DOHH2 (cell line): Measurements from ENCODE around the gene IRS2.

ENCODE experiments used
- H3F3A ChIP-seq: fragments of 200-600 bp; sonication (generic), shearing (Covaris generic); 2 replicates; pipeline ENCODE4 v1.6.0; 2016; ENCODE audit warnings: antibody characterized with exemption, mild to moderate bottlenecking; ENCODE audit not compliant: control insufficient read depth, insufficient read depth
- H3K27ac ChIP-seq: fragments of 200-600 bp; sonication (generic); 2 replicates; pipeline ENCODE4 v1.5.1; 2014; ENCODE audit warnings: low read depth, mild to moderate bottlenecking, low read length, moderate library complexity
- H3K27me3 ChIP-seq: fragments of 200-600 bp; sonication (generic); 2 replicates; pipeline ENCODE4 v1.6.1; 2014; ENCODE audit warnings: mild to moderate bottlenecking, low read length, mixed read lengths; ENCODE audit not compliant: control insufficient read depth
- H3K36me3 ChIP-seq: fragments of 200-600 bp; sonication (generic); 2 replicates; pipeline ENCODE4 v1.6.1; 2014; ENCODE audit warnings: mild to moderate bottlenecking, low read length, moderate library complexity, mixed read lengths; ENCODE audit not compliant: control insufficient read depth
- H3K4me1 ChIP-seq: fragments of 200-600 bp; sonication (generic); 2 replicates; pipeline ENCODE4 v1.6.1; 2014; ENCODE audit warnings: mild to moderate bottlenecking, low read length, mixed read lengths; ENCODE audit not compliant: control insufficient read depth
- H3K4me2 ChIP-seq: fragments of 200-600 bp; sonication (generic); 2 replicates; pipeline ENCODE4 v1.6.0; 2014; ENCODE audit warnings: mild to moderate bottlenecking, low read length, moderate library complexity
- H3K4me3 ChIP-seq: fragments of 200-600 bp; sonication (generic); 2 replicates; pipeline ENCODE4 v1.5.1; 2014; ENCODE audit warnings: mild to moderate bottlenecking, low read length, mixed read lengths
- H3K79me2 ChIP-seq: fragments of 200-600 bp; sonication (generic); 2 replicates; pipeline ENCODE4 v1.6.1; 2014; ENCODE audit warnings: mild to moderate bottlenecking, low read length, mixed read lengths; ENCODE audit not compliant: control insufficient read depth
- H3K9me2 ChIP-seq: fragments of 200-600 bp; sonication (generic); replicated peaks from 2 replicates; pipeline ENCODE4 v1.6.1; 2014; ENCODE audit warnings: mild to moderate bottlenecking, low read length, mixed read lengths; ENCODE audit not compliant: control insufficient read depth
- H3K9me3 ChIP-seq: fragments of 200-600 bp; sonication (generic); 2 replicates; pipeline ENCODE4 v1.6.1; 2014; ENCODE audit warnings: antibody characterized with exemption, low read length, mixed read lengths; ENCODE audit not compliant: control insufficient read depth, insufficient read depth
- H4K20me1 ChIP-seq: fragments of 200-600 bp; sonication (generic); 2 replicates; pipeline ENCODE4 v1.6.0; 2014; ENCODE audit warnings: low read depth, mild to moderate bottlenecking, antibody characterized with exemption, low read length, moderate library complexity; ENCODE audit not compliant: control insufficient read depth, insufficient read depth
- EZH2phosphoT487 ChIP-seq: fragments of 200-600 bp; sonication (generic); IDR thresholded peaks from 2 replicates; pipeline ENCODE4 v1.6.1; 2017; ENCODE audit warnings: borderline replicate concordance, mild to moderate bottlenecking, antibody characterized with exemption, low read length, moderate library complexity, mixed read lengths
- TF ChIP-seq, protein P1 (sequence below): fragments of 200-600 bp; sonication (generic); IDR thresholded peaks from one replicate; pipeline ENCODE4 v1.5.1; 2014; ENCODE audit warnings: antibody characterized with exemption, mild to moderate bottlenecking, low read depth, low read length; ENCODE audit not compliant: poor library complexity, severe bottlenecking

IRS2 gene

DNA sequence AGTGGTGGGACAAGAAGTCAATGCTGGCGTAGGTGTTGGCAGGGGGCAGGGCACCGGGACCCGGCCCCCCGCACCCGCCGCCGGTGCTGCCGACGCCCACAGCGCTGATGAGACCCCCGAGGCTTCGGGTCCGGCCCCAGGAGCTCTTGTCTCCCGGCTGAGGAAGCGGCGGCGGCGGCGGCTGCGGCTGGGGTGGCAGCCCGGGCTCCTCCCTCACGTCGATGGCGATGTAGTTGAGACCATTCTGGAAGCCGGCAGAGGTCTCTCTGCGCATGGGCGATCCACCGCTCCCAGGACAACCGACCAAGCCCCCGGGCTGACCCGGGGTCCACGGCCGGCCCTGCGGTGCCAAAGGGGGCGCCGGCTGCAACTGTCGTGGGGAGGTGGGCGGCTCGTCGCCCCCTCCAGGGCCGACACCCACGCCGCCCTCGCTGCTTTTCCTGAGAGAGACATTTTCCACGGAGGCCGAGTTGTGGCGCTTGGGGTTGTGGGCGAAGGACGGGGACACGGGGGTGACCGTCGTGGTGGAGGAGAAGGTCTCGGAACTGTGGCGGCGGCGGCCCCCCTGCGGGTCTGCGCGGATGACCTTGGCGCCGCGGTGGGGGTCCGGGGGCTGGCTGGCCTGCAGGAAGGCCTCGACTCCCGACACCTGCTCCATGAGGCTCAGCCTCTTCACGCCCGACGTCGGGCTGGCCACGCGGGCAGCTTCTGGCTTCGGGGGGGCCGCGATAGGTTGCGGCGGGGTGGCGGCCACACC, 4.1 kb downstream of the IRS2 start:
- Histone ChIP-seq H3K4me2 (no peak overlapping the region), H3K9me2 (no peaks in the 10 kb centered on the region), H3K4me1 (no peaks in the 10 kb centered on the region), H3K27ac (no peak overlapping the region), H3K4me3 (no peak overlapping the region), H3K27me3 (no peaks in the 10 kb centered on the region), H3K36me3 (no peaks in the 10 kb centered on the region), H3K79me2 (no peaks in the 10 kb centered on the region), H3F3A (no peaks in the 10 kb centered on the region), H4K20me1 (no peaks in the 10 kb centered on the region), H3K9me3 (peaks cover 12% of the 10 kb centered on the region; the same call in 1 of the 2 replicates)
- no peak for TF ChIP-seq EZH2phosphoT487
- TF ChIP-seq, protein P1, sequence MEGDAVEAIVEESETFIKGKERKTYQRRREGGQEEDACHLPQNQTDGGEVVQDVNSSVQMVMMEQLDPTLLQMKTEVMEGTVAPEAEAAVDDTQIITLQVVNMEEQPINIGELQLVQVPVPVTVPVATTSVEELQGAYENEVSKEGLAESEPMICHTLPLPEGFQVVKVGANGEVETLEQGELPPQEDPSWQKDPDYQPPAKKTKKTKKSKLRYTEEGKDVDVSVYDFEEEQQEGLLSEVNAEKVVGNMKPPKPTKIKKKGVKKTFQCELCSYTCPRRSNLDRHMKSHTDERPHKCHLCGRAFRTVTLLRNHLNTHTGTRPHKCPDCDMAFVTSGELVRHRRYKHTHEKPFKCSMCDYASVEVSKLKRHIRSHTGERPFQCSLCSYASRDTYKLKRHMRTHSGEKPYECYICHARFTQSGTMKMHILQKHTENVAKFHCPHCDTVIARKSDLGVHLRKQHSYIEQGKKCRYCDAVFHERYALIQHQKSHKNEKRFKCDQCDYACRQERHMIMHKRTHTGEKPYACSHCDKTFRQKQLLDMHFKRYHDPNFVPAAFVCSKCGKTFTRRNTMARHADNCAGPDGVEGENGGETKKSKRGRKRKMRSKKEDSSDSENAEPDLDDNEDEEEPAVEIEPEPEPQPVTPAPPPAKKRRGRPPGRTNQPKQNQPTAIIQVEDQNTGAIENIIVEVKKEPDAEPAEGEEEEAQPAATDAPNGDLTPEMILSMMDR, result no peak

DNA sequence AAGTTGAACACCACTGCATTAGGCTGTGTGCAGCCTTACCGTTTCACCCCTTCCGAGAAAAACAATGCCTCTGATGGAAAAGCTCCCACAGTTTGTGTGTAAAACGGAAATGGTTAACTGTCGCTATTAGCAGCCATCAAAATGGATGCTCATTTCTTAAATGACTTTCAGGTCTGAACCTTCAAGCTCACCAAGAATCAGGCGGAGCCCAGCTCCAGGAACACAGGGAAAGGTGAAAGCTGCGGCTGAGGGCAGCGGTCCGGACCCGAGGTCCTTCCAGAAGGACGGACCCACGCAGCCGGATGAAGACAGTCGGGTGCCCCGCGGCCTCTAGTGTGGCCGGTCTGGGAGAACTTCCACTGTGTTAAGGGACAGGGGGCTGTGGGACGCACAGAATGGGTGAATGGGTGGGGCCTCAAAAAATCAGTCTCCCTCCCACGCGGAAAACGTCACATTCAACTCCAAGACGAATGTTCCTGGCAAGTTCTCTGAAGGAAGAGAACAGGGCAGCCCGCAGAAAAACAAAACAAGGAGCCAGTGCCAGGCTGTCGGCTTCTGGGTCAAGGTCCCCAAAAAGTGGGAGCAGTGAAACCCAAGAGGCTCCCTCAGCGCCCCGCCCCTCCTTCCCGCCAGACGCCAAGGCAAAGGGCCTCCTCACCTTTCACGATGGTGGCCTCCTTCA, 4.9 kb downstream of the IRS2 start:
- no peak overlapping the region for H3K4me3 ChIP-seq
- H3K4me2 ChIP-seq, result no peak overlapping the region
- no peaks in the 10 kb centered on the region for H3K36me3 ChIP-seq
- no peaks in the 10 kb centered on the region for H3K27me3 ChIP-seq
- H4K20me1 ChIP-seq, result no peaks in the 10 kb centered on the region
- H3K79me2 ChIP-seq, result no peaks in the 10 kb centered on the region
- H3F3A ChIP-seq, result no peaks in the 10 kb centered on the region
- H3K9me2 ChIP-seq, result no peaks in the 10 kb centered on the region
- H3K9me3 ChIP-seq, result peaks cover 12% of the 10 kb centered on the region; the same call in 1 of the 2 replicates
- H3K4me1 ChIP-seq, result no peaks in the 10 kb centered on the region
- TF ChIP-seq, protein P1, result no peak
- no peak for TF ChIP-seq EZH2phosphoT487
- H3K27ac ChIP-seq, result no peak overlapping the region

DNA sequence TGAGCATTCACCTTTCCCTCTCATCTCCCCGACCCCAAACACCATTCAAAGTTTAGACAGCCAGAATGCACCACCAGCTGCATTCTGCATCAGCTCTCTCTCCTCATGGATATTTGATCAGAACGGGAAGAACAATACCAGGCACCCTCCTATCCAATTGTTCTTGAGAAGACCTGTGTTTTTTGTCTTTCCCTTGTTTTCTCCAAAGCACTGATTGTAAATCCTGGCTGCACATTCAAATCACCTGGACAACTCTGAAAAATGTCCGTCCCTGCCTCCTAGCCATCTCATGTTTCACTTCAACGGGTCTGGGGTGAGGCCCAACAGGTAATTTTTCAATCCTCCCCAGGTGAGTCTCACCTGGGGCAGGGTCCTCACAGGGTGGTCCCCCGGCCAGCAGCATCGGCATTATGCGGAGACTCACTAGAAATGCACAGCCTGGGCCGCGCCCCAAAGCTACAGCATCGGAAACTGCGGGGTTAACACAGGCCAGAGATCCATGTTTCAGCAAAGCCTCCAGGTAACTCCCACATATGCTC, 5.5 kb downstream of the IRS2 start:
- no peak for TF ChIP-seq EZH2phosphoT487
- TF ChIP-seq, protein P1, result no peak
- no peak overlapping the region for H3K4me2 ChIP-seq
- no peak overlapping the region for H3K27ac ChIP-seq
- no peaks in the 10 kb centered on the region for H3K4me1 ChIP-seq
- H3K9me3 ChIP-seq, result peaks cover 12% of the 10 kb centered on the region; the same call in 1 of the 2 replicates
- no peaks in the 10 kb centered on the region for H3K9me2 ChIP-seq
- no peaks in the 10 kb centered on the region for H4K20me1 ChIP-seq
- no peaks in the 10 kb centered on the region for H3K79me2 ChIP-seq
- H3K27me3 ChIP-seq, result no peaks in the 10 kb centered on the region
- no peak overlapping the region for H3K4me3 ChIP-seq
- H3F3A ChIP-seq, result no peaks in the 10 kb centered on the region
- H3K36me3 ChIP-seq, result no peaks in the 10 kb centered on the region
